ENCODE measurements around the gene STX16. TPM values are rescaled to one million over a fixed set of nuclear protein-coding genes. Genes with fewer than 3 reads are reported as not detected.

Gene STX16
- total and polyA plus RNA-seq, 2 of the 13 experiments (the other 11 are each of a cell fraction or from before 2014, with no cell fraction given), result 28.0 to 72.7 TPM

- TF ChIP-seq TMF1 (CRISPR knock-in tag; IDR thresholded peaks at IDR 0.05; ENCODE audit: low read depth) (no peak), ZNF687 (CRISPR knock-in tag; IDR thresholded peaks at IDR 0.05) (peak; percentile 0; the same call in 1 of the 2 replicates), GPBP1L1 (CRISPR knock-in tag; IDR thresholded peaks at IDR 0.05) (no peak), HNF4G (IDR thresholded peaks at IDR 0.05; ENCODE audit: borderline replicate concordance, low read depth, low read length) (no peak), HNF4G (CRISPR knock-in tag; IDR thresholded peaks at IDR 0.05; ENCODE audit: borderline replicate concordance, low read depth) (peak; percentile 13; the same call in 1 of the 2 replicates), ZNF577 (CRISPR knock-in tag; IDR thresholded peaks at IDR 0.05; ENCODE audit: borderline replicate concordance, low read depth) (peak; percentile 30; the same call in 1 of the 2 replicates), SMAD3 (CRISPR knock-in tag; IDR thresholded peaks at IDR 0.05) (no peak), GMEB2 (CRISPR knock-in tag; IDR thresholded peaks at IDR 0.05; ENCODE audit: low read depth) (no peak), ZNF225 (CRISPR knock-in tag; IDR thresholded peaks at IDR 0.05) (no peak), ZNF503 (CRISPR knock-in tag; IDR thresholded peaks at IDR 0.05) (no peak), NFRKB (IDR thresholded peaks at IDR 0.05) (no peak), CENPX (CRISPR knock-in tag; IDR thresholded peaks at IDR 0.05) (no peak), ZNF496 (CRISPR knock-in tag; IDR thresholded peaks at IDR 0.05; ENCODE audit: insufficient replicate concordance) (no peak), GZF1 (CRISPR knock-in tag; IDR thresholded peaks at IDR 0.05) (peak; percentile 11; the same call in 1 of the 2 replicates), ZNF776 (CRISPR knock-in tag; IDR thresholded peaks at IDR 0.05) (peak; percentile 4; the same call in 1 of the 2 replicates), DMAP1 (CRISPR knock-in tag; IDR thresholded peaks at IDR 0.05) (no peak), KLF13 (CRISPR knock-in tag; IDR thresholded peaks at IDR 0.05) (no peak), BCL6 (CRISPR knock-in tag; IDR thresholded peaks at IDR 0.05) (no peak), ZSCAN22 (CRISPR knock-in tag; IDR thresholded peaks at IDR 0.05) (peak; percentile 4; the same call in 1 of the 2 replicates), DMTF1 (CRISPR knock-in tag; IDR thresholded peaks at IDR 0.05) (no peak)
Measured at GRCh38 chr20:58651559-58651945, 469 bp downstream of the STX16 start (continued).
